CD4-positive, alpha-beta T cell treated with Interleukin-4 for 1 hour (primary cell): ENCODE results near the gene RNF141.

ENCODE experiments used
- DNase-seq, 2 donors: peaks; one replicate each; pipeline ENCODE4 v3.0.0-alpha.2; 2020 to 2022

The RNF141 gene

DNA sequence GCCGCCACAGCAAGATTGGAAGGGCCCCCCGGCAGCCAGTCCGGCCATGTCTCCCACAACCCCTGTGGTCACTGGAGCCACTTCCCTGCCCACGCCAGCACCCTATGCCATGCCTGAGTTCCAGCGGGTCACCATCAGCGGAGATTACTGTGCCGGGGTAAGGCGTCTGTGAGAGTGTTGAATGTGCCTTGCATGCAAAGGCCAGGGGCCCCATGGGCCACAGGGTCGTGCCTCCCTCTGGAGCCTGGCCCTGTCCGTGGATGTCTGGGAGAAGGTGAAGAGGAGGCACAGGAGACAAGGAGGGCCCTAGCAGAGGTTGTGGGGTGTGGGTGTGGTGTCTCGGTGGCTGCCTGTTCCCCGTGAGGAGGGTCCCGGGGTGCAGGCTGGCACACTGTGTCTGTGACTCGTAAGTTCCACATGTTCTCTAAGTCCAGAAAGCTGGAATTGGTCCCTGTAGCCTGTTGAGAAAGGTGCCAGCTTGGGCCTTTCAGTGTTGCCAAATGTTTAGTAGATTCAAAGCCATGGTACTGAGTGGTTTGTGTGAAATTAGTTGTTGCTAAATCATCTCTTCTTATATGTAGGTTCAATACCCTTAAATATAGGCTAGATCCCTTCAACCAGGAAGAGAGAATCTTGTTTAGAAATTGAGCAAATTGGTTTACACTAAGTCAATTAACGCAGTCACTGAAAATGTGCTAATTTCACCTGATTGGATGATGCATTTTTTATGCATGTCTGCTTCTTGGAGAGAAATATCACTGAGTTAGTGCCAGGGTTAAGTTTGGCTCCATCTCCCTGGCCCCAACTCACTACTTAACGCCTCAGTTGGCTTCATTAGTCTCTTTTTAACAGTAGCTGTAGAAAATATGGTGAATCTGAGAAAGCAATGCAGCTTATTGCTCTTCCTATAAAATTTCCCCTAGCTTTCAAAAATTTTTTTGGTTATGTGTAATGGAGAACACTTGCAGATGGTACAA lies 62.1 kb downstream of the RNF141 start:
- DNase-seq, result no peak

DNA sequence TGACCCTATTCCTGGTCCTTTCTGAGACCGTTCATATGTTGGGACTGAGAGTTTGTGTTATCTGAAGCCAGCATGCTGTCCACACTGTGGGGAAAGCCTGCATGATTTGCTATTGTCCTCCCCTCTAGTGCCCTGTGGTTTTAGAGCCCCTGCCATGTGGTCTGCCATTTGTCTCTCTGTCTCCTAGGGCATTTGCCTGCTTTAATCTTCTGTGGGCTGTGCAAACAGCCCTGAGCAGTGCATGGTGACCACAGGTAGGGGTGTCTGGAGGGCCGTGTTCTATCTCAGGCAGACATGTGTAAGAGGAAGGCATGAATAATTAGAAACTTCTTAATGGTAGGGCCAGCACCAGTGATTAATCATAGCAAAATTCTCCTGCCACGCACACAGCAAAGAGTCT lies 62.9 kb downstream of the RNF141 start:
- DNase-seq, result no peak

DNA sequence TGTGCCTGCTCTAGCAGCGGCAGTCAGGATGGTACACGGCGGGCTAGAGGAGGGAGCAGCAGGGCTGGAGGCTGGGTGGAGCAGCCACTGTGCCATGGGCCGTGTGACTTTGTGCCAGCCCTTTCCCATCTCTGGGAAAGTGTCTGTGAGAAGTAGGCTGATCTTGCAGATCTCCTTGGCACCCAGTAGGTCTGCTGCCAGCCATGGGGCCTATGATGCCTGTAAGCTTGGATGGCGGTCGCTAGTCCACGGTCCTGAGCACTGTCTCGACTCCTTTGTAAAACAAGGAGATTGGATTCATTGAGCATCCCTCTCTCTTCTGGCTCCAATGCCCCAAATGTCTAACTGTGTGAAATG lies 63.3 kb downstream of the RNF141 start:
- DNase-seq, result no peak

DNA sequence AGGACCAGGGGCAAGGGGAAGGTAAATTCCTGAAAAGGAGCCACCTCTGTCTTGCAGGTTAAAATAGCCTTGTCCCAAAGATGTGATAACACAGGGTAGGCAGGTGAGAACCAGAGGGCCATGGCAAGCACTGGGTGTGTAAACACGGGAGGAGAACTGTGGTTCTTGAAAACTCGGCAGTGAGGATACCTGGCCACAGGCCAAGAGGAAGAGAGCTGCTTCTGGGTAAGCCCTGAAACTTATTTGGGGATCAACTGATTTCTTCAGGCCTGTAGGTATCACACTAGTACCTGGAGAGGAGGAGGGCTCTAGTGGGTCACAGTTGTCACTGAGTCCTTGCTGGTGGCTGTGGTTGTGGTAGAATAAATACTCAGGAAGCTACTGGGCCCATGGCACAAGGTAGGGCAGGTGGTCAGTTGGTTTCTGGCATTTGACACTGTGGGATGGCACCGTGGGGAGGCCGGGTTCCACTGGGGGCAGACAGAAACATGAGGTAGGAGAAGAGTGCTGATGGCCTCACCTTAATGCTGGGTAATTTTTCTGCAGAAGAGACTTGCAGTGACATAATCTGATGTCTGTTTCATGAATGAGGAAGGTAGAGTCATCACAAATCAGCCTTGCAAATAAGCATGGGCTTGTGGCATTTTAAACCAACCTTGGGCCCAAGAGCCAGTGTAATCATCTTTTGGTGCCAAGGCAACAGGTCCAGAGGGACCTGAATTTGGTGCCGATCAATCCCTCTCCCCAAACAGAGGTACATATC lies 63.9 kb downstream of the RNF141 start:
- DNase-seq, result peak in 1 of 2 donors; percentile 10

DNA sequence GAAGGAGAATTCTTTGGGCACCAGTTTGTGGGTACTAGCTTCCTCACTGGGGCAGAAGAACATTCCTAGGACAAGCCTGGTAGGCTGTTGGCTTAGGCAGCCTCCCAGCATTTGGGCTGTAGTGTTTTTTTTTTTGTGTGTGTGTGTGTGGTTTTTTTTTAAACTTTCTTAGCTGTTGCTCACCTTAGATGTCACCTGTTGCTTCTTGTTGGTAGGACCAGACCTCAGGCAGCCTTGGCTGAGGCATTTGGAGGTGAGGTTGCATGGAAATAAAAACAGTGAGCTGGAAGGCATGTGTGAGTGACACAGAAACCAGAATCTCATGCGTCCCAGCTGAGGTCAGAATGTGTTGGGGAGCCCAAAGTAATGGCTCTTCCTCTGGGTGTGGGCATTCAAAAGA lies 64.6 kb downstream of the RNF141 start:
- no peak for DNase-seq

DNA sequence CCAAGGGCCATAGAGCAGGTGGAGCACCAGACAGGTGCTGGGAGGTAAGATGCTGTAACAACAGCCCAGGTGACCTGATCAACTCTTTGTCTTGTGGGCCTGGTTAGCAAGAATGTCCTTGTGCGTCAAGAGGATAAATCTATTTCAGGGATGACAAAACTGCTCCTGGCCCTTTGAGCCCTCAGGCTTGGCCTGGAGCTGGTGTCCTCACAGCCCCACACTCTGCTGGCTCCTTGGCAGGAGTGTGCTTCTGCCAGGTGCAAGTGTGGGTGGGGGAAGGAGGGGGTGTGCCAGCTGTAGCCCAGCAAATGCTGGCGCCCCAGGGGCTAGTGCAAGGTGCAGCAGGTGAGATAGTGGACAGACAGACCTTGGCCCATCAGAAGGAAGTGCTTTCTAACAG lies 66.4 kb downstream of the RNF141 start:
- DNase-seq, result peak in 1 of 2 donors; percentile 5

DNA sequence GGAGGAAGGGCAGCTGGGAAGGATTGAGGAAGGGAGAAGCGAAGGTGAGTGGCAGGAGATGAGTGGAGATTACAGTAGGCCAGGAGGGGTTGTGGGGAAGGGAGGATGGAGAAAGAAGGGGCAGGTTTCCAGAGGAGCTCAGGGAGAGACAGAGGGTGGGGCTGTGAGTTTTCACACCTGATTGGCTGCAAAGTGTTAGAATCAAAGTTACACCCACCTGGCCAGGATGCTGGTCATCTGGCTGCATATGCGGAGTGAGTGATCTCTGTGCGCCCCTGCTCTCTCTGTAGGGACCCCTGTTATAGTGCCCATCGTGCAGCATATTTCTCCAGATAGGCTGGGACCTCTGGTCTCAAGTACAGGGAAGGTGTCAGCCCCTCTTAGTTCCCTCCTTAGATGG lies 67.6 kb downstream of the RNF141 start:
- no peak for DNase-seq

DNA sequence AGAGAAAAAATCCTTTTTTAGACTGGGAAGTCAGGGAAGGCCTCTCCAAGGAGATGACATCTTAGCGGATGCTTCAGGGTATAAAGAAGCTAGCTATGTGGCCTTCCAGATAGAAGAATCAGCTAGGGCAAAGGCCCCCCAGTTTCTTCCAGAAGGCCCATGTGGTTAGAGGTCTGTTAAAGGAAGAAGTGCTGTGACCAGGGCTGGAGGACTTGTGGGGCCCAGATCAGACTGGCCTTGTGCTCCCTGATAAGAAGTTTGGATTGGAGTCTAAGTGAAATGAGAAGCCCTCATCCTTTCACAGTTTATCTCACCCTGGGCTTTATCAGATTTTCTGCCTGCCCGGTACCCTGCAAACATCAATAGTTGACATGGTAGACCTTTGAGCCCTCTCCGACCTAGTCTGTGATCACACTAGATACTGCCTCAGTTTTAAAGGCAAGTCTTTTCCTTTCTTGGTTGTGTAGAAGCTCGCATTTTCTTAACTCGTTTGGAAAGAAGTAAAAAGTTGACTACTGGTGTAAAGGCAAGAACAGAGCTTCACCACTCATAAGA lies 78.2 kb downstream of the RNF141 start:
- DNase-seq, result no peak
